ENCODE data around the gene EIF2AK3.

DNA sequence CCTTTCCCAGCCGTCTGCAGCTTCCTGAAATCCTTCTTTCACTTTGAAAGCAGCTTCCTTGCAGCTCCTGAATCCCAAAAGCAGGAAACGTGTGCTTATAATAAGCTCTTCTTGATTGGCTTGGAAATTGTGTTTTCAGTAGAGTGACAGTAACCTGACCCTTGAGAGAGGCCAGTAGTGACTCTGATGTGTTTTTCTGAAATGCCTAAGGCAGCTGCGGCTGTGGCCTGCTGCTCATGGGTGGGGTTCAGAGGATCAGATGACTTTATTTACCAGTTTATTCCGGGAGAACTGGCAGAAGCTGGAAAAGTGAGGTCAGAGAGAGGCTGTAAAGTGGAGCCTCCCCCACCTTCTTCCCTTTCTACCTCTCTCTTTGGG, 32.3 kb upstream of the EIF2AK3 start:
- TF ChIP-seq, protein P1, sequence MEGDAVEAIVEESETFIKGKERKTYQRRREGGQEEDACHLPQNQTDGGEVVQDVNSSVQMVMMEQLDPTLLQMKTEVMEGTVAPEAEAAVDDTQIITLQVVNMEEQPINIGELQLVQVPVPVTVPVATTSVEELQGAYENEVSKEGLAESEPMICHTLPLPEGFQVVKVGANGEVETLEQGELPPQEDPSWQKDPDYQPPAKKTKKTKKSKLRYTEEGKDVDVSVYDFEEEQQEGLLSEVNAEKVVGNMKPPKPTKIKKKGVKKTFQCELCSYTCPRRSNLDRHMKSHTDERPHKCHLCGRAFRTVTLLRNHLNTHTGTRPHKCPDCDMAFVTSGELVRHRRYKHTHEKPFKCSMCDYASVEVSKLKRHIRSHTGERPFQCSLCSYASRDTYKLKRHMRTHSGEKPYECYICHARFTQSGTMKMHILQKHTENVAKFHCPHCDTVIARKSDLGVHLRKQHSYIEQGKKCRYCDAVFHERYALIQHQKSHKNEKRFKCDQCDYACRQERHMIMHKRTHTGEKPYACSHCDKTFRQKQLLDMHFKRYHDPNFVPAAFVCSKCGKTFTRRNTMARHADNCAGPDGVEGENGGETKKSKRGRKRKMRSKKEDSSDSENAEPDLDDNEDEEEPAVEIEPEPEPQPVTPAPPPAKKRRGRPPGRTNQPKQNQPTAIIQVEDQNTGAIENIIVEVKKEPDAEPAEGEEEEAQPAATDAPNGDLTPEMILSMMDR (IDR thresholded peaks at IDR 0.05; ENCODE audit: low read length), result no peak
- no peak for TF ChIP-seq EZH2 (IDR thresholded peaks at IDR 0.05; ENCODE audit: borderline replicate concordance, low read length)

All from OCI-LY1 (cell line).